HG03571 (cell line): ENCODE data around the gene MAPK8IP1.

Source experiments
- ATAC-seq: cut with Tn5 transposase; IDR thresholded peaks from one replicate; pipeline ENCODE4 v1.9.1; 2021; ENCODE audit not compliant: unreplicated experiment

MAPK8IP1 gene

GRCh38 chr11:45936511-45937054 is 51.1 kb downstream of the MAPK8IP1 start:
- no peak for ATAC-seq

- no peak for ATAC-seq
These were observed 52.5 kb downstream of the MAPK8IP1 start for GRCh38 chr11:45937916-45938315.

GRCh38 chr11:45939836-45940235 is 54.4 kb downstream of the MAPK8IP1 start:
- ATAC-seq: no peak

GRCh38 chr11:45941285-45941684 is 55.8 kb downstream of the MAPK8IP1 start:
- no peak for ATAC-seq

- no peak for ATAC-seq
These were observed 56.9 kb downstream of the MAPK8IP1 start for GRCh38 chr11:45942381-45942780.

GRCh38 chr11:45945397-45945999 is 60.0 kb downstream of the MAPK8IP1 start:
- ATAC-seq: no peak

GRCh38 chr11:45947885-45948284 is 62.4 kb downstream of the MAPK8IP1 start:
- no peak for ATAC-seq

- no peak for ATAC-seq
These were observed 62.9 kb downstream of the MAPK8IP1 start for GRCh38 chr11:45948356-45948755.

GRCh38 chr11:45949992-45950407 is 64.5 kb downstream of the MAPK8IP1 start:
- ATAC-seq: no peak
